ENCODE measurements around the gene KRT79. TPM values are rescaled to one million over a fixed set of nuclear protein-coding genes. Genes with fewer than 3 reads are reported as not detected.

KRT79 gene
- total and polyA plus RNA-seq, 9 of the 15 experiments (the other 6 are each of a cell fraction or from before 2014, with no cell fraction given) = 0.03 to 2.3 (median 0.23) TPM; not detected in 2

DNA sequence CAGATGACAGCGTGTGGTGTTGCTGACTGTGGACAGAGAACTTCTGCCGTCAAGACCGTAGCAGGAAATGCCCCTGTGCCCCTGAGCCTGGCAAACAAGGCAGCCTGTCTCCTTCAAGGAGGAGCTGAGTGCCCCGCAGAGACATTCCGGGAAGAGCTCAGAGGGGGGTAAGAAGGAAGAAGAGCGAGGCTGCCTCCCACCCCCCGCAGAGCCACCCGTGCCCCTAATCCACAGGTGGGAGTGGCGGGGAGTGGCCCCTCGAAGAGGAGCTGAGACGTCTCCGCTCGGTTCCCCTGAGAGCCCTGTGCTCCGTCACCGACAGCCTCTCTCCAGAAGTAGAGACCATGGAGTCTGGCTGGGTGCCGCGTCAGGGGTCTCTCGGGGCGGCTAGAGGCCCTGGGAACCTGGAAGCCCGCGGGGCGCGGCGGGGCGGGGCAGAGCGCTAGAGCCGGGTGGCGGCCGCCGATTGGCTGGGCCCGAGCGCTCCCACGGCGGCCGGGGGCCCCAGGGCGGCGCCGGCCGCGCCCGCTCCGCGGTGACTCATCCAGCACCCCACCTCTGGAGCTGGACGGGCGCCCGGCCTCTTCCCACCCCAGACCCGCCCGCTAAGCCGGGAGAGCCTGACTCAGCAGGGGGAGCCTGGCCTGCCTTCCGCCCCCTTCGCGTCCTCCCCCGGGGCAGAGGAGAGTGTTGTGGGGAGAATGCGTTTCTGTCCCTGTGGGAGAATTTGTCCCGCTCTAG, 39.9 kb upstream of the KRT79 start (continued):
- TF ChIP-seq KAT7 (CRISPR knock-in tag; IDR thresholded peaks at IDR 0.05; ENCODE audit: borderline replicate concordance) = peak; percentile 87; the same call in 1 of the 2 replicates
- TF ChIP-seq, protein P1, sequence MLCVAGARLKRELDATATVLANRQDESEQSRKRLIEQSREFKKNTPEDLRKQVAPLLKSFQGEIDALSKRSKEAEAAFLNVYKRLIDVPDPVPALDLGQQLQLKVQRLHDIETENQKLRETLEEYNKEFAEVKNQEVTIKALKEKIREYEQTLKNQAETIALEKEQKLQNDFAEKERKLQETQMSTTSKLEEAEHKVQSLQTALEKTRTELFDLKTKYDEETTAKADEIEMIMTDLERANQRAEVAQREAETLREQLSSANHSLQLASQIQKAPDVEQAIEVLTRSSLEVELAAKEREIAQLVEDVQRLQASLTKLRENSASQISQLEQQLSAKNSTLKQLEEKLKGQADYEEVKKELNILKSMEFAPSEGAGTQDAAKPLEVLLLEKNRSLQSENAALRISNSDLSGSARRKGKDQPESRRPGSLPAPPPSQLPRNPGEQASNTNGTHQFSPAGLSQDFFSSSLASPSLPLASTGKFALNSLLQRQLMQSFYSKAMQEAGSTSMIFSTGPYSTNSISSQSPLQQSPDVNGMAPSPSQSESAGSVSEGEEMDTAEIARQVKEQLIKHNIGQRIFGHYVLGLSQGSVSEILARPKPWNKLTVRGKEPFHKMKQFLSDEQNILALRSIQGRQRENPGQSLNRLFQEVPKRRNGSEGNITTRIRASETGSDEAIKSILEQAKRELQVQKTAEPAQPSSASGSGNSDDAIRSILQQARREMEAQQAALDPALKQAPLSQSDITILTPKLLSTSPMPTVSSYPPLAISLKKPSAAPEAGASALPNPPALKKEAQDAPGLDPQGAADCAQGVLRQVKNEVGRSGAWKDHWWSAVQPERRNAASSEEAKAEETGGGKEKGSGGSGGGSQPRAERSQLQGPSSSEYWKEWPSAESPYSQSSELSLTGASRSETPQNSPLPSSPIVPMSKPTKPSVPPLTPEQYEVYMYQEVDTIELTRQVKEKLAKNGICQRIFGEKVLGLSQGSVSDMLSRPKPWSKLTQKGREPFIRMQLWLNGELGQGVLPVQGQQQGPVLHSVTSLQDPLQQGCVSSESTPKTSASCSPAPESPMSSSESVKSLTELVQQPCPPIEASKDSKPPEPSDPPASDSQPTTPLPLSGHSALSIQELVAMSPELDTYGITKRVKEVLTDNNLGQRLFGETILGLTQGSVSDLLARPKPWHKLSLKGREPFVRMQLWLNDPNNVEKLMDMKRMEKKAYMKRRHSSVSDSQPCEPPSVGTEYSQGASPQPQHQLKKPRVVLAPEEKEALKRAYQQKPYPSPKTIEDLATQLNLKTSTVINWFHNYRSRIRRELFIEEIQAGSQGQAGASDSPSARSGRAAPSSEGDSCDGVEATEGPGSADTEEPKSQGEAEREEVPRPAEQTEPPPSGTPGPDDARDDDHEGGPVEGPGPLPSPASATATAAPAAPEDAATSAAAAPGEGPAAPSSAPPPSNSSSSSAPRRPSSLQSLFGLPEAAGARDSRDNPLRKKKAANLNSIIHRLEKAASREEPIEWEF (CRISPR knock-in tag; IDR thresholded peaks at IDR 0.05) = no peak
- TF ChIP-seq, protein P2, sequence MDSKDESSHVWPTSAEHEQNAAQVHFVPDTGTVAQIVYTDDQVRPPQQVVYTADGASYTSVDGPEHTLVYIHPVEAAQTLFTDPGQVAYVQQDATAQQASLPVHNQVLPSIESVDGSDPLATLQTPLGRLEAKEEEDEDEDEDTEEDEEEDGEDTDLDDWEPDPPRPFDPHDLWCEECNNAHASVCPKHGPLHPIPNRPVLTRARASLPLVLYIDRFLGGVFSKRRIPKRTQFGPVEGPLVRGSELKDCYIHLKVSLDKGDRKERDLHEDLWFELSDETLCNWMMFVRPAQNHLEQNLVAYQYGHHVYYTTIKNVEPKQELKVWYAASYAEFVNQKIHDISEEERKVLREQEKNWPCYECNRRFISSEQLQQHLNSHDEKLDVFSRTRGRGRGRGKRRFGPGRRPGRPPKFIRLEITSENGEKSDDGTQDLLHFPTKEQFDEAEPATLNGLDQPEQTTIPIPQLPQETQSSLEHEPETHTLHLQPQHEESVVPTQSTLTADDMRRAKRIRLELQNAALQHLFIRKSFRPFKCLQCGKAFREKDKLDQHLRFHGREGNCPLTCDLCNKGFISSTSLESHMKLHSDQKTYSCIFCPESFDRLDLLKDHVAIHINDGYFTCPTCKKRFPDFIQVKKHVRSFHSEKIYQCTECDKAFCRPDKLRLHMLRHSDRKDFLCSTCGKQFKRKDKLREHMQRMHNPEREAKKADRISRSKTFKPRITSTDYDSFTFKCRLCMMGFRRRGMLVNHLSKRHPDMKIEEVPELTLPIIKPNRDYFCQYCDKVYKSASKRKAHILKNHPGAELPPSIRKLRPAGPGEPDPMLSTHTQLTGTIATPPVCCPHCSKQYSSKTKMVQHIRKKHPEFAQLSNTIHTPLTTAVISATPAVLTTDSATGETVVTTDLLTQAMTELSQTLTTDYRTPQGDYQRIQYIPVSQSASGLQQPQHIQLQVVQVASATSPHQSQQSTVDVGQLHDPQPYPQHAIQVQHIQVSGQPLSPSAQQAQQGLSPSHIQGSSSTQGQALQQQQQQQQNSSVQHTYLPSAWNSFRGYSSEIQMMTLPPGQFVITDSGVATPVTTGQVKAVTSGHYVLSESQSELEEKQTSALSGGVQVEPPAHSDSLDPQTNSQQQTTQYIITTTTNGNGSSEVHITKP (IDR thresholded peaks at IDR 0.05; ENCODE audit: partially characterized antibody) = peak; percentile 96
- no peak for TF ChIP-seq TAF7 (tag; IDR thresholded peaks at IDR 0.05)
- TF ChIP-seq NEUROD1 (IDR thresholded peaks at IDR 0.05; ENCODE audit: borderline replicate concordance, low read depth, low read length, partially characterized antibody) = peak; percentile 83
- TF ChIP-seq ZBED1 (IDR thresholded peaks at IDR 0.05) = no peak
- TF ChIP-seq XRCC5 (IDR thresholded peaks at IDR 0.05; ENCODE audit: low read depth, low read length) = no peak
- TF ChIP-seq ZNF76 (CRISPR knock-in tag; IDR thresholded peaks at IDR 0.05; ENCODE audit: borderline replicate concordance) = peak; percentile 85
- TF ChIP-seq NR2F6 (CRISPR knock-in tag; IDR thresholded peaks at IDR 0.05) = no peak
- TF ChIP-seq CBFB (CRISPR knock-in tag; IDR thresholded peaks at IDR 0.05) = no peak; the same call in 1 of the 2 replicates
- no peak for TF ChIP-seq ZKSCAN3 (CRISPR knock-in tag; IDR thresholded peaks at IDR 0.05)
- TF ChIP-seq KHSRP (IDR thresholded peaks at IDR 0.05) = no peak
- TF ChIP-seq ZBTB7A (IDR thresholded peaks at IDR 0.05; ENCODE audit: borderline replicate concordance, control insufficient read depth, low read depth, low read length) = peak; percentile 96
- TF ChIP-seq PML (IDR thresholded peaks at IDR 0.05; ENCODE audit: low read length) = peak; percentile 39; the same call in 1 of the 2 replicates

Measured in K562 (cell line).